A673 (cell line): Measurements from ENCODE around the gene CTNNA3. TPM values are rescaled to one million over a fixed set of nuclear protein-coding genes. Genes with fewer than 3 reads are reported as not detected.

Source experiments
- BruUV-seq: library from RNA; stranded (reverse); fragments of 400-500 nt; replicated peaks from 2 replicates; lab custom pipeline; 2021; lab: Mats Ljungman, UMichigan
- CTCF ChIA-PET: fragments of 300-600 bp; sonication (Branson Sonifier 250); formaldehyde crosslinking; loops from one replicate; lab custom pipeline; 2022; ENCODE audit warnings: antibody characterized with exemption; lab: Charles Lee
- POLR2A ChIA-PET: fragments of 300-600 bp; sonication (Branson Sonifier 250); formaldehyde crosslinking; loops from one replicate; lab custom pipeline; 2022; ENCODE audit warnings: antibody characterized with exemption; ENCODE audit not compliant: low non-redundant PET; lab: Charles Lee
- DNase-seq: peaks from one replicate; pipeline ENCODE4 v3.0.0-alpha.2; 2015; ENCODE audit warnings: low spot score
- H3K27ac ChIP-seq: fragments of 200-600 bp; sonication (generic); 2 replicates; pipeline ENCODE4 v1.5.1; 2016; ENCODE audit warnings: mixed run types, low read depth, mild to moderate bottlenecking, mixed read lengths, antibody characterized with exemption, low read length; ENCODE audit not compliant: poor library complexity, severe bottlenecking
- H3K27me3 ChIP-seq: fragments of 200-600 bp; sonication (generic); replicated peaks from 2 replicates; pipeline ENCODE4 v1.6.1; 2017; ENCODE audit warnings: mixed run types, low read depth, mild to moderate bottlenecking, mixed read lengths, antibody characterized with exemption, low read length; ENCODE audit not compliant: insufficient read depth, poor library complexity
- H3K36me3 ChIP-seq: fragments of 200-600 bp; sonication (generic); 2 replicates; pipeline ENCODE4 v1.6.1; 2016; ENCODE audit warnings: mixed run types, mild to moderate bottlenecking, mixed read lengths, antibody characterized with exemption, low read length; ENCODE audit not compliant: insufficient read depth, poor library complexity, severe bottlenecking
- H3K4me1 ChIP-seq: fragments of 200-600 bp; sonication (generic); 2 replicates; pipeline ENCODE4 v1.6.1; 2017; ENCODE audit warnings: mixed run types, mild to moderate bottlenecking, mixed read lengths, antibody characterized with exemption, low read length; ENCODE audit not compliant: insufficient read depth, poor library complexity, severe bottlenecking
- H3K4me3 ChIP-seq: fragments of 200-600 bp; sonication (generic); 2 replicates; pipeline ENCODE4 v1.5.1; 2016; ENCODE audit warnings: low read depth, mixed run types, mild to moderate bottlenecking, mixed read lengths, low read length; ENCODE audit not compliant: poor library complexity, severe bottlenecking
- H3K9me3 ChIP-seq: fragments of 200-600 bp; sonication (generic); 2 replicates; pipeline ENCODE4 v1.6.1; 2016; ENCODE audit warnings: mixed run types, low read depth, mild to moderate bottlenecking, mixed read lengths, antibody characterized with exemption, low read length; ENCODE audit not compliant: poor library complexity, severe bottlenecking
- CTCF ChIP-seq: fragments of 300-800, 200-600 bp; sonication (generic); conservative IDR thresholded peaks from 2 replicates; pipeline ENCODE4 v1.5.1; 2017; ENCODE audit warnings: low read depth, mild to moderate bottlenecking, antibody characterized with exemption, low read length, moderate library complexity, mixed read lengths
- EZH2 ChIP-seq: fragments of 200-600 bp; sonication (generic); IDR thresholded peaks from 2 replicates; pipeline ENCODE4 v1.6.1; 2017; ENCODE audit warnings: borderline replicate concordance, low read depth, mild to moderate bottlenecking, mixed read lengths, antibody characterized with exemption, low read length; ENCODE audit not compliant: poor library complexity, severe bottlenecking
- intact Hi-C: fragments of 100-400 bp; cut with micrococcal nuclease; formaldehyde crosslinking; loops from one replicate; pipeline ENCODE4 v1.10.0; 2022; ENCODE audit not compliant: unreplicated experiment
- total RNA-seq: library from RNA; stranded (reverse); gene quantifications from 2 replicates; pipeline ENCODE4 v1.2.3, GENCODE V29; 2021

The CTNNA3 gene
- total RNA-seq, 1 experiment from 2014 or later = not detected

GRCh38 chr10:67144530-67144929 lies 551.5 kb downstream of the CTNNA3 start:
- BruUV-seq = no TSS peak
- no peak for DNase-seq
- ChIA-PET CTCF (no interaction called here), POLR2A (no interaction called here)
- intact Hi-C loops = no loop called here
- no peak for TF ChIP-seq CTCF
- no peak for TF ChIP-seq EZH2
- Histone ChIP-seq H3K27me3 (no peaks in the 10 kb centered on the region), H3K9me3 (no peaks in the 10 kb centered on the region), H3K4me1 (no peaks in the 10 kb centered on the region), H3K36me3 (no peaks in the 10 kb centered on the region), H3K4me3 (no peak overlapping the region), H3K27ac (no peak overlapping the region)

- ChIA-PET CTCF (no interaction called here), POLR2A (interaction anchor here (0.7 kb wide), 1 partner anchor 385 kb away, joined by 4 read pairs; no protein-coding TSS in a partner anchor)
- H3K27ac ChIP-seq = no peak overlapping the region
- intact Hi-C loops = no loop called here
- no peaks in the 10 kb centered on the region for H3K9me3 ChIP-seq
- BruUV-seq = no TSS peak
- H3K36me3 ChIP-seq = no peaks in the 10 kb centered on the region
- no peak overlapping the region for H3K4me3 ChIP-seq
- no peak for DNase-seq
- H3K4me1 ChIP-seq = no peaks in the 10 kb centered on the region
- H3K27me3 ChIP-seq = no peaks in the 10 kb centered on the region
- TF ChIP-seq CTCF (no peak), EZH2 (no peak)
Observed at GRCh38 chr10:67141300-67141699, 554.7 kb downstream of the CTNNA3 start.

GRCh38 chr10:67140641-67141040 lies 555.4 kb downstream of the CTNNA3 start:
- Histone ChIP-seq H3K27me3 (no peaks in the 10 kb centered on the region), H3K4me3 (no peak overlapping the region), H3K36me3 (no peaks in the 10 kb centered on the region), H3K9me3 (no peaks in the 10 kb centered on the region), H3K4me1 (no peaks in the 10 kb centered on the region), H3K27ac (no peak overlapping the region)
- BruUV-seq = no TSS peak
- TF ChIP-seq EZH2 = no peak
- no peak for TF ChIP-seq CTCF
- POLR2A ChIA-PET = interaction anchor here (0.7 kb wide), 1 partner anchor 385 kb away, joined by 4 read pairs; no protein-coding TSS in a partner anchor
- DNase-seq = no peak
- intact Hi-C loops = no loop called here
- CTCF ChIA-PET = no interaction called here
